NCI-H2107 treated with DMSO at 0.1 percent for 48 hours (cell line): ENCODE measurements around the gene FGF4.

Source experiments
- DNase-seq: peaks from one replicate; lab custom pipeline; 2025; ENCODE audit not compliant: unreplicated experiment; lab: John Stamatoyannopoulos, UW

Gene FGF4

GRCh38 chr11:69807106-69807815, 32.1 kb upstream of the FGF4 start:
- no peak for DNase-seq

- no peak for DNase-seq
Measured at GRCh38 chr11:69804769-69805508, 29.8 kb upstream of the FGF4 start.

GRCh38 chr11:69803604-69804218, 28.6 kb upstream of the FGF4 start:
- no peak for DNase-seq

GRCh38 chr11:69803022-69803421, 27.9 kb upstream of the FGF4 start:
- DNase-seq = no peak

- DNase-seq = no peak
Measured at GRCh38 chr11:69802590-69802989, 27.4 kb upstream of the FGF4 start.

GRCh38 chr11:69801513-69802335, 26.6 kb upstream of the FGF4 start:
- DNase-seq = no peak

- no peak for DNase-seq
Measured at GRCh38 chr11:69800278-69800677, 25.1 kb upstream of the FGF4 start.

- DNase-seq = no peak
Measured at GRCh38 chr11:69799582-69799981, 24.4 kb upstream of the FGF4 start.

GRCh38 chr11:69799097-69799496, 24.0 kb upstream of the FGF4 start:
- DNase-seq = no peak

- no peak for DNase-seq
Measured at GRCh38 chr11:69797737-69798528, 22.8 kb upstream of the FGF4 start.

GRCh38 chr11:69797156-69797555, 22.0 kb upstream of the FGF4 start:
- no peak for DNase-seq

GRCh38 chr11:69796063-69796462, 20.9 kb upstream of the FGF4 start:
- no peak for DNase-seq

- no peak for DNase-seq
Measured at GRCh38 chr11:69791276-69792180, 16.4 kb upstream of the FGF4 start.

GRCh38 chr11:69788956-69789355, 13.8 kb upstream of the FGF4 start:
- no peak for DNase-seq

GRCh38 chr11:69787906-69788305, 12.8 kb upstream of the FGF4 start:
- DNase-seq = no peak

GRCh38 chr11:69787457-69787856, 12.3 kb upstream of the FGF4 start:
- no peak for DNase-seq

- DNase-seq = no peak
Measured at GRCh38 chr11:69781241-69781640, 6.1 kb upstream of the FGF4 start.

- no peak for DNase-seq
Measured at GRCh38 chr11:69778373-69778772, 3.2 kb upstream of the FGF4 start.

GRCh38 chr11:69774354-69775162, 583 bp downstream of the FGF4 start:
- DNase-seq = no peak
